GM18505 (cell line): ENCODE results near the gene MRPS18A.
"Not testable (repeated sequence)": the region's sequence is repeated elsewhere in the genome, so short reads cannot be mapped to it uniquely, and the experiment has no call there.

Experiments used
- ATAC-seq: cut with Tn5 transposase; IDR thresholded peaks from one replicate; pipeline ENCODE4 v1.9.1; 2021; ENCODE audit not compliant: unreplicated experiment
- POLR2A ChIP-seq: IDR thresholded peaks from 4 replicates; pipeline ENCODE4 v1.6.1; 2011; ENCODE audit warnings: borderline replicate concordance; ENCODE audit not compliant: insufficient read depth, insufficient read length; ENCODE audit errors: extremely low read depth

The MRPS18A gene

DNA sequence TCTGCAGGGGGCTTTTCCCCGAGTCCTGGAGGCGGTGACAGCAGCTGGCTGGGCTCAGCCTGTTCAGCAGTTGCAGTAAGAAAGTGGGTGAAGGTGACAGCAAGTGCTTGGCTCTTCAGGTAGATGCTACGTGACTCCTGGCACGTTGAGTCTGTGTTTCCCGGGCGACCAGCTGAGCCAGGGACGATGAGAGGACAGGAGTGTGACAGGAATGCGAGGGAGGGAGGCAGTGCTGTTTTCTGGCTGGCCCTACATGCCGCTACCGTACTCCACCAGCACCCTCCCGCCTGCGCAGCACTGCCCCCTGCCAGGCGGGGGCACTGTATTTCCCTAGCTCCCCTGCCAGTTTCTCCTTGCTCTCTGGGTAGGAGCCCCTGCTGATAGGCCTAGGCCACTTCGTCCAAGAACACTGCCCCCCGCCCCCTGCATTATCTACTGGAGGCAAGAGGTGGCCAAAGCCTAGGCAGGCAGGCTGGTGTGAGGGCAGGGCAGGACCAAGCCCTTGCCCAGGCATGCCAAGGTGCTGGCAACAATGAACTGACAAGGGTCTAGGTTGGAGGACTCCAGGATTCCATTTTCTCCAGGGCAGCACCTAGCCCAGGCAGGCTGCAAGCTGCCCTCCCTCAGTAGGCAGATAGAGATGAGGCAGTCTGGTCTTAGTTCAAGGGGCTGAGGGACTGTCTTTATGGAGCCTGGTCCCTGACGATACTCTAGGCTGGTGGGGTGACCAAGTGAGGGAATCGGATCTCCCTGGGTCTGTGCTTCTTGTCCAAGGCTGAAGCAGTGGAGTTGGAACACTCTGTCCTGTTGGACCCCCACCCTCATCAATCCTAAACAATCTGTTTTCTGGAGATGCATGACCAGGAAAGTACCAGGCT is 19.2 kb downstream of the MRPS18A start:
- ATAC-seq, result peak; percentile 47
- TF ChIP-seq POLR2A, result peak; percentile 60

GRCh38 chr6:43667245-43668150 is 20.1 kb downstream of the MRPS18A start:
- peak; percentile 15 for TF ChIP-seq POLR2A
- no peak for ATAC-seq

GRCh38 chr6:43666196-43666920 is 21.2 kb downstream of the MRPS18A start:
- TF ChIP-seq POLR2A, result no peak
- no peak for ATAC-seq

DNA sequence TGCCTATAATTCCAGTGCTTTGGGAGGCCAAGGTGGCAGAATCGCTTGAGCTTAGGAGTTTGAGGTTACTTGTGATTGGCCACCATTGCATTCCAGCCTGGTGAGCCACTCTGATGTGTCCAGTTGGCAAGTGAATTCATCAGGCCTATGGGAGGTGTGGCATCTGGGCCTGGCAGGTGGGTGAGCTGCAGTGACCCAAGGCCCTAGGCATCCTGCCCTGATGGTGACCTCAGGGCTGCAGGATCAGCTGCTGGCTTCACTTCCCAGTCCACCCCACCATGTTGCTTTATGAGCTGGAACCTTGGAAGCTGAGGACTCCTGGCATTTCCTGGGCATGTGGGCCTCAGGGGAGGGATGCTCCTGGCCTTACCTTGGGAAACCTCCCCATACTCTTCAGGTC is 22.2 kb downstream of the MRPS18A start:
- ATAC-seq, result no peak
- TF ChIP-seq POLR2A, result no peak

GRCh38 chr6:43662948-43663347 is 24.6 kb downstream of the MRPS18A start:
- not testable (repeated sequence) for ATAC-seq

GRCh38 chr6:43658161-43658560 is 29.4 kb downstream of the MRPS18A start:
- no peak for TF ChIP-seq POLR2A
- ATAC-seq, result no peak

DNA sequence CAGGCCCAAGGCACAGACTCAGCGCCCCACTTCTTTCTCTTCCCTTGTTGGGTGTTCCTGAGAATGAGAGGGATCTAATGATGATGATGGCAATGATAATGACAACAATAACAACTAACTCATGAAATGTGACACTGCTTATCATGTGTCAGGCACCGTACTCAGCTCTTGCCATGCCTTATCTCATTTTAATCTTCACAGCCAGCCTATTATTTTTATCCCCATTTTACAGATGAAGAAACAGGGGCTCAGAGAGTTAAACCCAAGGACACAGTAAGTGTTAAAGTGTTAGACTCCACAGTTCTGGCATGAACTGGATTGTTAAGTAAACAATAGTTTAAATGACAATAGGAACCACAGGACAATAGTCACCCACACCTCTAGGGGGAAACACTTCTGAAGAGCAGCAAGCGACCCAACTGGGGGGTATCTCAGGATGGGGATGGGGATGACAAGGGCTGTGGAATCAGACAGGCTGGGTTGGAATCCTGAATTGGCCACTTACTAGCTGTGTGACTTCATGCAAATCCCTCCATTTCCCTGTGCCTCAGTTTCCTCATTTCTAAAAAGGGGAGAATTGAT is 30.3 kb downstream of the MRPS18A start:
- ATAC-seq, result no peak
- no peak for TF ChIP-seq POLR2A

GRCh38 chr6:43652822-43653221 is 34.8 kb downstream of the MRPS18A start:
- not testable (repeated sequence) for ATAC-seq

DNA sequence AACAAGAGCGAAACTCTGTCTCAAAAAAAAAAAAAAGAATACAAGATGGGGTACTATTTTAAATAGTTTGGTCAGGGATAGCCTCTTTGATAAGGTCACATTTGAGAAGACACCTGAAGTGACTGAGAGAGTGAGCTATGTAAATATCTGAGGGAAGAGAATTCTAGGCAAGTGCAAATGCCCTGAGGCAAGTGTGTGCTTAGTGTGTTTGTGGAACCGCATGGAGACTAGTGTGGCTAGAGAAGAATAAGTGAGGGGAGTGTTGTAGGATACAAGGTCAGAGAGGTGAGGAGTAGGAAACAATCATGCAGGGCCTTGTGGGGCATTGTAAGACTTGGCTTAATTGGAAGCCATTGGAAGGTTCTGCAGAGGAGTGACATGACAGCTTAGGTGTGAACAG is 39.3 kb downstream of the MRPS18A start:
- no peak for ATAC-seq

GRCh38 chr6:43647613-43648012 is 40.0 kb downstream of the MRPS18A start:
- ATAC-seq, result no peak
- TF ChIP-seq POLR2A, result no peak

More for the DNA sequence above, 39.3 kb downstream of the MRPS18A start:
- no peak for TF ChIP-seq POLR2A

- TF ChIP-seq POLR2A, result no peak
- ATAC-seq, result no peak
Observed at GRCh38 chr6:43645613-43645964, 42.0 kb downstream of the MRPS18A start.

GRCh38 chr6:43644940-43645612 is 42.5 kb downstream of the MRPS18A start, which contains the start of gene RSPH9:
Gene RSPH9, plus strand, starts transcription at chr6:43645036. Its CDS starts 63 bp downstream, at chr6:43645099.
- ATAC-seq, result peak; percentile 65
- no peak for TF ChIP-seq POLR2A

GRCh38 chr6:43639984-43640800 is 47.4 kb downstream of the MRPS18A start:
- no peak for TF ChIP-seq POLR2A
- ATAC-seq, result no peak
